HL-60 (cell line): ENCODE data around the gene GNAQ.
"Not testable (repeated sequence)": the region's sequence is repeated elsewhere in the genome, so short reads cannot be mapped to it uniquely, and the experiment has no call there.

Source experiments
- DNase-seq, 2 experiments: peaks; one replicate each; pipeline ENCODE4 v3.0.0-alpha.2; 2010 to 2020; ENCODE audit warnings: low read depth in 1 of 2, low spot score in 1 of 2
- H3K27ac ChIP-seq: fragments of 250-450 bp; sonication (Bioruptor Pico); replicated peaks from 2 replicates; pipeline ENCODE4 v1.5.1; 2020; ENCODE audit warnings: mild to moderate bottlenecking, moderate library complexity
- H3K27me3 ChIP-seq: fragments of 250-450 bp; sonication (Bioruptor Pico); 2 replicates; pipeline ENCODE4 v1.5.1; 2021; ENCODE audit warnings: mild to moderate bottlenecking, moderate library complexity; ENCODE audit not compliant: insufficient read depth, poor library complexity, severe bottlenecking
- H3K4me3 ChIP-seq: replicated peaks from 2 replicates; pipeline ENCODE4 v1.5.1; 2011; ENCODE audit warnings: mild to moderate bottlenecking, control low read depth, low read length; ENCODE audit not compliant: insufficient read depth
- GABPA ChIP-seq: IDR thresholded peaks from 2 replicates; pipeline ENCODE4 v1.6.1; 2012; ENCODE audit warnings: low read depth
- POLR2AphosphoS5 ChIP-seq: IDR thresholded peaks from 2 replicates; pipeline ENCODE4 v1.6.1; 2012; ENCODE audit warnings: low read depth
- SPI1 ChIP-seq: IDR thresholded peaks from 2 replicates; pipeline ENCODE4 v1.6.1; 2012; ENCODE audit warnings: low read depth, mild to moderate bottlenecking, borderline replicate concordance
- TF ChIP-seq, protein P1 (sequence below): IDR thresholded peaks from one replicate; pipeline ENCODE4 v1.5.1; 2011; ENCODE audit warnings: low read length, control low read depth, inconsistent platforms; ENCODE audit not compliant: insufficient read depth
- TF ChIP-seq, protein P2 (sequence below): IDR thresholded peaks from 2 replicates; pipeline ENCODE4 v1.6.1; 2012; ENCODE audit warnings: low read depth; ENCODE audit not compliant: insufficient replicate concordance

GNAQ gene

DNA sequence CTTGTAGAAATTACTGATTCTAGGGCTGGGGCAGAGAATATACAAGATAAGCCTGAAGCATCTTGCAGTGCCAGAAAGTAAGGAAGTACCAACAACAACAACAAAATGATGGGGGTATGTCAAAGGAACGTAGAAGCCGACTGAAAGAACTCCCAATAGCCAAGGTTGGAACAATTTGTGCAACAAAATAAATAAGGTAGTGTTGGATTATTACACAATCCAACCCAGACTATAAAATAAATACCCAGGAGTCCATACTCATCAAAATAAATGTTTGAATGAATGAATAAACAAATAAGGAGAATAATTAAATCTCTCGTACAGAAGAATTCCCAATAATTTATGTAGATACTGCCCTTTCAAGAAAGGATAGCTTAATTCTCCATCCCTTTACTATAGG lies 31.1 kb upstream of the GNAQ start:
- TF ChIP-seq SPI1: no peak
- no peak for TF ChIP-seq GABPA
- TF ChIP-seq, protein P1, sequence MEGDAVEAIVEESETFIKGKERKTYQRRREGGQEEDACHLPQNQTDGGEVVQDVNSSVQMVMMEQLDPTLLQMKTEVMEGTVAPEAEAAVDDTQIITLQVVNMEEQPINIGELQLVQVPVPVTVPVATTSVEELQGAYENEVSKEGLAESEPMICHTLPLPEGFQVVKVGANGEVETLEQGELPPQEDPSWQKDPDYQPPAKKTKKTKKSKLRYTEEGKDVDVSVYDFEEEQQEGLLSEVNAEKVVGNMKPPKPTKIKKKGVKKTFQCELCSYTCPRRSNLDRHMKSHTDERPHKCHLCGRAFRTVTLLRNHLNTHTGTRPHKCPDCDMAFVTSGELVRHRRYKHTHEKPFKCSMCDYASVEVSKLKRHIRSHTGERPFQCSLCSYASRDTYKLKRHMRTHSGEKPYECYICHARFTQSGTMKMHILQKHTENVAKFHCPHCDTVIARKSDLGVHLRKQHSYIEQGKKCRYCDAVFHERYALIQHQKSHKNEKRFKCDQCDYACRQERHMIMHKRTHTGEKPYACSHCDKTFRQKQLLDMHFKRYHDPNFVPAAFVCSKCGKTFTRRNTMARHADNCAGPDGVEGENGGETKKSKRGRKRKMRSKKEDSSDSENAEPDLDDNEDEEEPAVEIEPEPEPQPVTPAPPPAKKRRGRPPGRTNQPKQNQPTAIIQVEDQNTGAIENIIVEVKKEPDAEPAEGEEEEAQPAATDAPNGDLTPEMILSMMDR: no peak
- no peak for TF ChIP-seq POLR2AphosphoS5
- TF ChIP-seq, protein P2, sequence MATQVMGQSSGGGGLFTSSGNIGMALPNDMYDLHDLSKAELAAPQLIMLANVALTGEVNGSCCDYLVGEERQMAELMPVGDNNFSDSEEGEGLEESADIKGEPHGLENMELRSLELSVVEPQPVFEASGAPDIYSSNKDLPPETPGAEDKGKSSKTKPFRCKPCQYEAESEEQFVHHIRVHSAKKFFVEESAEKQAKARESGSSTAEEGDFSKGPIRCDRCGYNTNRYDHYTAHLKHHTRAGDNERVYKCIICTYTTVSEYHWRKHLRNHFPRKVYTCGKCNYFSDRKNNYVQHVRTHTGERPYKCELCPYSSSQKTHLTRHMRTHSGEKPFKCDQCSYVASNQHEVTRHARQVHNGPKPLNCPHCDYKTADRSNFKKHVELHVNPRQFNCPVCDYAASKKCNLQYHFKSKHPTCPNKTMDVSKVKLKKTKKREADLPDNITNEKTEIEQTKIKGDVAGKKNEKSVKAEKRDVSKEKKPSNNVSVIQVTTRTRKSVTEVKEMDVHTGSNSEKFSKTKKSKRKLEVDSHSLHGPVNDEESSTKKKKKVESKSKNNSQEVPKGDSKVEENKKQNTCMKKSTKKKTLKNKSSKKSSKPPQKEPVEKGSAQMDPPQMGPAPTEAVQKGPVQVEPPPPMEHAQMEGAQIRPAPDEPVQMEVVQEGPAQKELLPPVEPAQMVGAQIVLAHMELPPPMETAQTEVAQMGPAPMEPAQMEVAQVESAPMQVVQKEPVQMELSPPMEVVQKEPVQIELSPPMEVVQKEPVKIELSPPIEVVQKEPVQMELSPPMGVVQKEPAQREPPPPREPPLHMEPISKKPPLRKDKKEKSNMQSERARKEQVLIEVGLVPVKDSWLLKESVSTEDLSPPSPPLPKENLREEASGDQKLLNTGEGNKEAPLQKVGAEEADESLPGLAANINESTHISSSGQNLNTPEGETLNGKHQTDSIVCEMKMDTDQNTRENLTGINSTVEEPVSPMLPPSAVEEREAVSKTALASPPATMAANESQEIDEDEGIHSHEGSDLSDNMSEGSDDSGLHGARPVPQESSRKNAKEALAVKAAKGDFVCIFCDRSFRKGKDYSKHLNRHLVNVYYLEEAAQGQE: no peak
- no peak overlapping the region for H3K27ac ChIP-seq
- no peaks in the 10 kb centered on the region for H3K27me3 ChIP-seq
- DNase-seq: no peak
- H3K4me3 ChIP-seq: no peak overlapping the region

DNA sequence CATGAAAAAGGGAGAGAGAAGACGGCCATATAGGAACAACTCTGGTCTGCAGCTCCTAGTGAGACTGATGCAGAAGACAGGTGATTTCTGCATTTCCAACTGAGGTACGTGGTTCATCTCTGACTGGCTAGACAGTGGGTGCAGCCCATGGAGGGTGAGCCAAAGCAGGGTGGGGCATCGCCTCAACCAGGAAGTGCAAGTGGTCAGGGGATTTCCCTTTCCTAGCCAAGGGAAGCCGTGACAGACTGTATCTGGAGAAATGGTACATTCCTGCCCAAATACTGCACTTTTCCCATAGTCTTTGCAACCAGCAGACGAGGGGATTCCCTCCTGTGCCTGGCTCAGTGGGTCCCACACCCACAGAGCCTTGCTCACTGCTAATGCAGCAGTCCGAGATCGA lies 22.6 kb upstream of the GNAQ start:
- DNase-seq, H3K27ac ChIP-seq, H3K27me3 ChIP-seq, H3K4me3 ChIP-seq: not testable (repeated sequence)

DNA sequence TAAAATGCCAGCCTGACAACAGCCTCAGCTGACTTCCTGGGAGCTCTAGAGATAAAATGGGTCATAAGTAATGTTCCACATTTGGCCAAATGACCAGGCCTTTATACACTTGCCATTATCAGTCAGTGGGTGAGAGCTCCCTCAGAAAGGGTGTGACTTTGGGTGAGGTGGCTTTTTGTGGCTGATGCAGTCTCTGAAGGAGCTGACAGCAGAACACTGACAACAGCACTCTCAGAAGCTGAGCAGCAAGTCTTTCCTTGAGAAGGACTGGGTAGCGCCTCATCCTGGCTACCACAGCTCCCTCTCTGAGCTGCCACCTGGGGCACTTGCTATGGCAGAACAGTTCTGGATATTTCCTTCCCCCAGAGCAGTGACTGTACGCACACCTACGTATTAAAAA lies 22.0 kb upstream of the GNAQ start:
- Histone ChIP-seq H3K4me3 (no peak overlapping the region), H3K27ac (no peak overlapping the region), H3K27me3 (no peaks in the 10 kb centered on the region)
- no peak for DNase-seq
- TF ChIP-seq SPI1: no peak
- no peak for TF ChIP-seq GABPA
- no peak for TF ChIP-seq POLR2AphosphoS5
- TF ChIP-seq, protein P1: no peak
- TF ChIP-seq, protein P2: no peak

DNA sequence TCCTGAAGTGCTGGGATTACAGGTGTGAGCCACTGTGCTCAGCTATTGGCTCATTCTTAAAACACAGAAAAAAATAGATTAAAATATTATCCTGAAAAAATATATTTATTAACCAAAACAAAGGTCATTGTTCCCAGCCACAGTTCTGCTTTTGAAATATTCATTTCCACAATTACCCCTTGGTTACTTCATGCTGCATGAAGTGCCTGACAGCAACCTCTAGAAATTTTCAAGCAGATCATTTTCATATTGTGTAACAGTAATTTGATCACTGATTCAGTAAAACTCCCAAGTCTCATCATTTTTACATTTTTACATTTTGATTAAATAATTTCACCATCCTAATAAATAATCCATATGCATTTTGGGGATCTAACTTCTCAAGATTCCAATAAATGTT lies 18.8 kb upstream of the GNAQ start:
- TF ChIP-seq, protein P2: no peak
- TF ChIP-seq, protein P1: no peak
- no peak for TF ChIP-seq POLR2AphosphoS5
- TF ChIP-seq SPI1: no peak
- TF ChIP-seq GABPA: no peak
- H3K27ac ChIP-seq: no peak overlapping the region
- no peaks in the 10 kb centered on the region for H3K27me3 ChIP-seq
- H3K4me3 ChIP-seq: no peak overlapping the region
- no peak for DNase-seq
